H7 (cell line): Measurements from ENCODE around the gene TNXB. TPM values are rescaled to one million over a fixed set of nuclear protein-coding genes. Genes with fewer than 3 reads are reported as not detected.

Source experiments
- total RNA-seq: library from RNA; depleted of rRNA; stranded (reverse); fragments of >200 nt; shearing (Covaris generic); gene quantifications from 2 replicates; pipeline ENCODE4 v1.2.3, GENCODE V29; 2014; rRNA removed

Gene TNXB
- total RNA-seq, 1 experiment from 2014 or later: 4.4 TPM

Other genes starting within 250 kb of the TNXB start
- 56.2 and 58.6 TPM in 2 replicates for gene NEU1, start 246.5 kb downstream of the TNXB start, total RNA-seq
- 0.42 and 0.48 TPM in 2 replicates for gene SLC44A4, start 230.3 kb downstream of the TNXB start, total RNA-seq
- 134 and 136 TPM in 2 replicates for gene EHMT2, start 211.6 kb downstream of the TNXB start, total RNA-seq
- 7.9 and 8.7 TPM in 2 replicates for gene ZBTB12, start 207.3 kb downstream of the TNXB start, total RNA-seq
- 0.63 and 1.7 TPM in 2 replicates for gene C2, start 181.6 kb downstream of the TNXB start, total RNA-seq
- not detected in 2 replicates for gene CFB, start 163.2 kb downstream of the TNXB start, total RNA-seq
- 109 and 115 TPM in 2 replicates for gene NELFE, start 150.4 kb downstream of the TNXB start, total RNA-seq
- gene SKIC2, start 150.2 kb downstream of the TNXB start, total RNA-seq: 47.2 and 57.6 TPM in 2 replicates
- gene DXO, start 137.2 kb downstream of the TNXB start, total RNA-seq: 18.8 and 19.9 TPM in 2 replicates
- 0.35 and 1.5 TPM in 2 replicates for gene C4A, start 127.3 kb downstream of the TNXB start, total RNA-seq
- 1.1 and 1.9 TPM in 2 replicates for gene C4B, start 94.5 kb downstream of the TNXB start, total RNA-seq
- 0.11 TPM in 1 of 2 replicates, not detected in the other for gene CYP21A2, start 70.9 kb downstream of the TNXB start, total RNA-seq
- gene ATF6B, start 18.9 kb upstream of the TNXB start, total RNA-seq: 25.1 and 26.2 TPM in 2 replicates
- gene FKBPL, start 20.9 kb upstream of the TNXB start, total RNA-seq: 12.5 and 12.8 TPM in 2 replicates
- gene PRRT1, start 42.6 kb upstream of the TNXB start, total RNA-seq: 0.14 TPM in 1 of 2 replicates, not detected in the other
- 24.7 and 25.5 TPM in 2 replicates for gene PPT2, start 44.8 kb upstream of the TNXB start, total RNA-seq
- gene EGFL8, start 55.3 kb upstream of the TNXB start, total RNA-seq: 4.3 and 5.9 TPM in 2 replicates
- 99.3 and 113 TPM in 2 replicates for gene AGPAT1, start 66.7 kb upstream of the TNXB start, total RNA-seq
- 94.6 and 99.0 TPM in 2 replicates for gene RNF5, start 69.1 kb upstream of the TNXB start, total RNA-seq
- 2.2 and 2.8 TPM in 2 replicates for gene AGER, start 74.9 kb upstream of the TNXB start, total RNA-seq
- gene PBX2, start 80.9 kb upstream of the TNXB start, total RNA-seq: 64.2 and 67.7 TPM in 2 replicates
- 21.2 and 26.8 TPM in 2 replicates for gene GPSM3, start 83.3 kb upstream of the TNXB start, total RNA-seq
- gene NOTCH4, start 114.7 kb upstream of the TNXB start, total RNA-seq: 0.96 and 1.6 TPM in 2 replicates